ENCODE measurements around the gene MYMX. TPM values are rescaled to one million over a fixed set of nuclear protein-coding genes. Genes with fewer than 3 reads are reported as not detected.
"Not testable (repeated sequence)": the region's sequence is repeated elsewhere in the genome, so short reads cannot be mapped to it uniquely, and the experiment has no call there.

MYMX gene
- total RNA-seq, 1 experiment from 2014 or later = not detected

GRCh38 chr6:44228836-44229235 is 12.1 kb downstream of the MYMX start:
- Histone ChIP-seq H3K36me3 (ENCODE audit: low read depth, low read length) (peaks cover 14% of the 10 kb centered on the region), H3K27ac (ENCODE audit: low read length) (no peak overlapping the region), H3K9me3 (ENCODE audit: low read length) (no peaks in the 10 kb centered on the region), H4K20me1 (ENCODE audit: low read length) (peaks cover 5% of the 10 kb centered on the region; the same call in 1 of the 2 replicates), H3K9me2 (replicated peaks; ENCODE audit: low read length) (no peaks in the 10 kb centered on the region), H3F3A (ENCODE audit: low read length, unreplicated experiment) (no peaks in the 10 kb centered on the region), H3K4me2 (ENCODE audit: low read length) (no peak overlapping the region), H2AFZ (ENCODE audit: low read length) (no peak overlapping the region), H3K4me1 (ENCODE audit: insufficient read depth, low read length) (peaks cover 15% of the 10 kb centered on the region), H3K27me3 (ENCODE audit: low read length) (no peaks in the 10 kb centered on the region), H3K9ac (ENCODE audit: low read length) (no peak overlapping the region), H3K4me3 (ENCODE audit: low read length) (no peak overlapping the region), H3K79me2 (ENCODE audit: low read length) (peaks cover 32% of the 10 kb centered on the region)
- POLR2A ChIA-PET (ENCODE audit: unreplicated experiment) = no interaction called here
- DNase-seq (no peak), ATAC-seq (no peak)
- BruUV-seq (replicated peaks) = no TSS peak
- CTCF ChIA-PET = no interaction called here
- no peak for TF ChIP-seq EZH2phosphoT487 (IDR thresholded peaks at IDR 0.05; ENCODE audit: borderline replicate concordance, low read length)
- no peak for TF ChIP-seq CTCF (conservative IDR thresholded peaks at IDR 0.05; ENCODE audit: low read depth, low read length)
- TF ChIP-seq EZH2 (IDR thresholded peaks at IDR 0.05; ENCODE audit: low read length, unreplicated experiment) = no peak
- intact Hi-C loops (cut with micrococcal nuclease) = no loop called here

GRCh38 chr6:44229376-44230033 is 12.8 kb downstream of the MYMX start:
- Histone ChIP-seq H3F3A (ENCODE audit: low read length, unreplicated experiment) (no peaks in the 10 kb centered on the region), H3K79me2 (ENCODE audit: low read length) (peaks cover 25% of the 10 kb centered on the region), H3K4me1 (ENCODE audit: insufficient read depth, low read length) (peaks cover 17% of the 10 kb centered on the region), H3K4me2 (ENCODE audit: low read length) (no peak overlapping the region), H3K27ac (ENCODE audit: low read length) (no peak overlapping the region), H3K9ac (ENCODE audit: low read length) (no peak overlapping the region), H4K20me1 (ENCODE audit: low read length) (peaks cover 2% of the 10 kb centered on the region; the same call in 1 of the 2 replicates), H3K4me3 (ENCODE audit: low read length) (no peak overlapping the region), H3K27me3 (ENCODE audit: low read length) (no peaks in the 10 kb centered on the region), H3K9me2 (replicated peaks; ENCODE audit: low read length) (no peaks in the 10 kb centered on the region), H3K9me3 (ENCODE audit: low read length) (no peaks in the 10 kb centered on the region), H2AFZ (ENCODE audit: low read length) (no peak overlapping the region), H3K36me3 (ENCODE audit: low read depth, low read length) (peaks cover 14% of the 10 kb centered on the region)
- ATAC-seq (no peak), DNase-seq (no peak)
- TF ChIP-seq EZH2 (IDR thresholded peaks at IDR 0.05; ENCODE audit: low read length, unreplicated experiment) (no peak), CTCF (conservative IDR thresholded peaks at IDR 0.05; ENCODE audit: low read depth, low read length) (no peak), EZH2phosphoT487 (IDR thresholded peaks at IDR 0.05; ENCODE audit: borderline replicate concordance, low read length) (no peak)
- BruUV-seq (replicated peaks) = no TSS peak
- CTCF ChIA-PET = no interaction called here
- intact Hi-C loops (cut with micrococcal nuclease) = no loop called here
- POLR2A ChIA-PET (ENCODE audit: unreplicated experiment) = no interaction called here

- no peak for DNase-seq
- no peak for ATAC-seq
- H3K4me3 ChIP-seq (ENCODE audit: low read length) = no peak overlapping the region
- no peak overlapping the region for H3K27ac ChIP-seq (ENCODE audit: low read length)
- no peak overlapping the region for H3K9ac ChIP-seq (ENCODE audit: low read length)
- H3K36me3 ChIP-seq (ENCODE audit: low read depth, low read length) = peaks cover 14% of the 10 kb centered on the region
- no peak overlapping the region for H2AFZ ChIP-seq (ENCODE audit: low read length)
- no TSS peak for BruUV-seq (replicated peaks)
- intact Hi-C loops (cut with micrococcal nuclease) = no loop called here
- peaks cover 19% of the 10 kb centered on the region for H3K79me2 ChIP-seq (ENCODE audit: low read length)
- CTCF ChIA-PET = no interaction called here
- peaks cover 13% of the 10 kb centered on the region; the same call in 1 of the 2 replicates for H3K4me1 ChIP-seq (ENCODE audit: insufficient read depth, low read length)
- H3K27me3 ChIP-seq (ENCODE audit: low read length) = no peaks in the 10 kb centered on the region
- POLR2A ChIA-PET (ENCODE audit: unreplicated experiment) = no interaction called here
- no peak overlapping the region for H3K4me2 ChIP-seq (ENCODE audit: low read length)
- TF ChIP-seq CTCF (conservative IDR thresholded peaks at IDR 0.05; ENCODE audit: low read depth, low read length) = no peak
- no peak for TF ChIP-seq EZH2phosphoT487 (IDR thresholded peaks at IDR 0.05; ENCODE audit: borderline replicate concordance, low read length)
- TF ChIP-seq EZH2 (IDR thresholded peaks at IDR 0.05; ENCODE audit: low read length, unreplicated experiment) = no peak
- no peaks in the 10 kb centered on the region for H3K9me2 ChIP-seq (replicated peaks; ENCODE audit: low read length)
- no peaks in the 10 kb centered on the region for H3F3A ChIP-seq (ENCODE audit: low read length, unreplicated experiment)
- no peaks in the 10 kb centered on the region for H4K20me1 ChIP-seq (ENCODE audit: low read length)
- H3K9me3 ChIP-seq (ENCODE audit: low read length) = no peaks in the 10 kb centered on the region
These were observed 13.4 kb downstream of the MYMX start for GRCh38 chr6:44230034-44230675.

GRCh38 chr6:44231426-44231825 is 14.7 kb downstream of the MYMX start:
- ATAC-seq; H3K27ac ChIP-seq (ENCODE audit: low read length); H3K27me3 ChIP-seq (ENCODE audit: low read length); H2AFZ ChIP-seq (ENCODE audit: low read length); H3K79me2 ChIP-seq (ENCODE audit: low read length); H3K9ac ChIP-seq (ENCODE audit: low read length); H3K9me3 ChIP-seq (ENCODE audit: low read length); H3K9me2 ChIP-seq (replicated peaks; ENCODE audit: low read length); BruUV-seq (replicated peaks); intact Hi-C loops (cut with micrococcal nuclease); POLR2A ChIA-PET (ENCODE audit: unreplicated experiment); H3F3A ChIP-seq (ENCODE audit: low read length, unreplicated experiment); CTCF ChIA-PET; H4K20me1 ChIP-seq (ENCODE audit: low read length); DNase-seq; H3K4me3 ChIP-seq (ENCODE audit: low read length); H3K4me2 ChIP-seq (ENCODE audit: low read length): not testable (repeated sequence)
- H3K4me1 ChIP-seq (ENCODE audit: insufficient read depth, low read length) = peaks cover 13% of the 10 kb centered on the region
- H3K36me3 ChIP-seq (ENCODE audit: low read depth, low read length) = peaks cover 17% of the 10 kb centered on the region

Measured in PC-3 (cell line).